ENCODE data around the gene RBM8A.

GRCh38 chr1:145877923-145878486, 49.3 kb downstream of the RBM8A start:
- TF ChIP-seq CTCF (IDR thresholded peaks at IDR 0.05; ENCODE audit: low read depth, low read length, missing input control), result no peak
- TF ChIP-seq RXRA (IDR thresholded peaks at IDR 0.05), result no peak
